SKM-1 treated with dmso at 0.1 percent for 144 hours (cell line): Measurements from ENCODE around the gene CMSS1.

Experiments
- DNase-seq: peaks from one replicate; lab custom pipeline; 2025; ENCODE audit not compliant: unreplicated experiment; lab: John Stamatoyannopoulos, UW

Gene CMSS1

GRCh38 chr3:99817437-99818240, at the start of gene CMSS1:
TSS of gene CMSS1 (plus strand) at chr3:99817862.
- peak; percentile 86 for DNase-seq

DNA sequence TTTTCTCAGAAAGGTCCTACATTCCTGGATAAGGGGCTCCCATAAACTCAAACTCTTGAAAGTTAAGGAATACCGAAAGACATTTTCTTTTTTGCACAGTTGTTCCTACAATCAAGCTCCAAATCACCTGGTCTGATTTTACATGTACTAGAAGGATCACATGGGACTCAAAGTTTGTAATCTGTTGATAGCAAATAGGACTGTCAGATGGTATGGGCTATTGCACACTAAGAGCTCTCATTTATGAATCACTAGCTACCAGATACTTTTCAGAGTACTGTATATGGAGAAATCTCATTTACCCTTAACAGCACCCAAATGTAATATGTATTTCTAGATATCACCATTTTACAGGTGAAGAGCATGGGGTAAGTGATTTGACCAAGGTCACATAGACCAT, 49.5 kb upstream of the CMSS1 start:
- no peak for DNase-seq

DNA sequence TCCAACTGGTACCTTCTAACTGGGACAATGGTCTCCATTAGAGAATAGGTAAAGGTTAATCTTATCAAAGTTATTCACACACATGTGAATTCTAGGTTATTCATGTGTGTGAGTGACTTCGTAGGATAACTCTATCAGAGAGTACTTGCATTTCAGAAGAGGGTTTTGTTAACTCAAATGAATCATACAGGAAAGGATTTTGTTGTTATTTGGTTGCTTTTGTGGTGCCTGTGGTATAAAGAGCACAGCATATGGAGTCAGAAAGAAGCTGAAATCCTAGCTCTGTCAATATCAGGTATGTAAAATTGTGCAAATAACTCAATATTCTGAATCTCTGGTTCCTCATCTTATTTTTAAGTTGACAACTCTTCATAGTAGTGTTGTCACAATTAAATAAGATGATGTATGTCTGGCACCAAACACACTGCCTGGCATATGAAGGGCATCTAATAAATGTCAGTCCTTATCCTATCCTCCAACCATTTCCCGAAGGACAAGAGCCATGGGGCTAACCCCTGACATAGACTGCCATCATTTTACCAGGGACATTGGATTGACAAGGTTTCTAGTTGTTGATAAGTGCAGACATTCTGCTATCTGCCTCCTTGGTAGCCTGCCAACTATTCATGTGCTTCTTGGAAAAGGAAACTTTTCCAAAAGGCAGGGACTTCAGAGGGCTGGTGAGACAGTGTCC, 48.7 kb upstream of the CMSS1 start:
- DNase-seq = no peak

DNA sequence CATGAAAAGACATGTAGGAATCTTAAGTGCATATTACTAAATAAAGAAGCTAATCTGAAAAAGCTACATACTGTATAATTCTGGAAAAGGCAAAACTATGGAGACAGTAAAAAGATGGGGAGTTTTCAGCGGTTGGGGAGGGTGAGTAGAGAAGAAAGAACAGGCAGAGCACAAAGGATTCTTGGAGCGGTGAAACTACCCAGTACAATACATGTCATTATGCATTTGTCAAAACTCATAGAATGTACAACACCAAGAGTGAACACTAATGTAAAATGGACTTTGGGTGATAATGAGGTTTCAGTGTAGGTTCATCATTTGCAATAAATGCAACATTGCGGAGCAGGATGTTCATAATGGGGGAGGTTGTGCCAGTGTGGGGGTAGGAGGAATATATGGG, 45.5 kb upstream of the CMSS1 start:
- DNase-seq = no peak

- DNase-seq = no peak
Observed at GRCh38 chr3:99772671-99773070, 45.0 kb upstream of the CMSS1 start.

GRCh38 chr3:99774467-99774866, 43.2 kb upstream of the CMSS1 start:
- DNase-seq = no peak

GRCh38 chr3:99776516-99777209, 41.0 kb upstream of the CMSS1 start:
- DNase-seq = no peak

DNA sequence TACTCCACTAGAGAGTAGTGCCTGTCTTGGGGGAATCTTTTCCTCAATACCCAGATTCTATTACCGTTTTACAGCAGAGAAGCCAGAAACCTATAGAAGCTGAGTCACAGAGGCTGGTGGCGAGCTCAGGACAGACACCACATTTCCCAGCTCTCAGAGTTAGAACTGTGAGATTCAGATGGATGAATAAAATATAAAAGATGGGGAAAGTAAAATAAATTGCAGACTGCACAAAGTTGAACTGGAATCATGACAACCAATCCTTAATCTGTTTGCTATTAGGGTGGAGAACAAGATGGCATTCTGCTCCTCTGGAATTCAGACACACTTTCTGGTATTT, 40.5 kb upstream of the CMSS1 start:
- no peak for DNase-seq

DNA sequence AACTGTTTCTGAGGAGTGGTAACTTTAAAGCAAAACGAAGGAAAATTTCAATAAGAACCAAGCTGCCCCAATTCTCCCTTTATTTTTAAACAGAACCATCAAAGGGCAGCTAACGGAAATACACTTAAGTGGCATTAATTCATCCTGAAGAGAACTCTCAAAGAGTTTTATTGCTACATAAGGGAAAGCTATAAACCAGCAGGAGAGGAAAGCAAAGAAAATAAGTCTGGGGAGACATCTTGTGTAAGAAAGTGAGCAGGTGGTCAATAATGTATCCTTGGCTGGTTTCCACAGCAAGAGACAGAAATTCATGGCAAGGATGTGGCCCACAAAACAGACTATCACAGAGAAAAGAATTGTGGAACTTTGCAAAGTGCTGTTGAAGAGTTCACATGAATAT, 40.0 kb upstream of the CMSS1 start:
- no peak for DNase-seq

DNA sequence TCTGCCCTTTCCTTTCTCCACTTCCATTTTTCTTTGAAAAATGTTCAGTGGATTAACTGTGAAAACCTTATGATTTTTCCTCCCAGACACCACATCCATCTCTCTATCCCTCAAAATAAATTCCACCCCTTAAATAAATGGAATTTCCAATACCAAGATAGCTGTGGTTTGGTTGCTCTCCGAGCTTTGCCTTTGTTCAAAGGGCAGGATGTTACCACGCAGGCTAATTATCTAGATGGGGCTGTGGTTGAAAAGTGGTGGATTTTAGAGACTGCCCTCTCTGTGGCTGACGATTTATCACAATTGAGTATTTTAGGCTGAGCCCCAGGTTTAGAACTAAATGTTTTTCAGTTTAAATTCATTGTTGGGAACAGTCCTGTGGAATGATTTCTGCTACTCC, 36.9 kb upstream of the CMSS1 start:
- DNase-seq = no peak

- no peak for DNase-seq
Observed at GRCh38 chr3:99781761-99782160, 35.9 kb upstream of the CMSS1 start.

DNA sequence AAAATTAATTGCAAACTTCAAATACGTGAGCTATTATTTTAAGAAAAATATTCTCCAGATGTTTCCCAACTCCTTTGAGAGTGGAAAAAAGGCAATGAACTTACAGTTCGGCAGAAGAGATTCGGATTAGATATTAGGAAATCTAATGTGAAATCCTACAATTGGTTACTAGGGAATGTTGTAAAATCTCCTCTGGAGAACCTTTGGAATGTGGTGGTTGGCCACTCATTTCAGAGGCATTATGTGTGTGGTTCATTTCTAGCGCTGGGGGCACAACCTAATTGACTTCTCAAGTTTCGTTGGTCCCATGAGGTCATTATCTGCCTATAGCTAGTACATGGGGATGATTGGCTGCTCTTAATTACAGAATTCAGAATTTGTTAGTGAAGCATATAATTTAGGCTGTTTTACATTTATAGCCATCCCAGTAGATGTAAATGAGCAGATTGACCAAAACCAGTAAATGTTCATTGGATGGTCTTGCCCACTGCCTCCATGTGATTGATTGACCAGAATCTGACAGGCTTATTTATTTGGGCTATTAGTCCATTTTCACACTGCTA, 34.6 kb upstream of the CMSS1 start:
- DNase-seq = no peak

- peak; percentile 45 for DNase-seq
Observed at GRCh38 chr3:99789011-99789721, 28.5 kb upstream of the CMSS1 start.

DNA sequence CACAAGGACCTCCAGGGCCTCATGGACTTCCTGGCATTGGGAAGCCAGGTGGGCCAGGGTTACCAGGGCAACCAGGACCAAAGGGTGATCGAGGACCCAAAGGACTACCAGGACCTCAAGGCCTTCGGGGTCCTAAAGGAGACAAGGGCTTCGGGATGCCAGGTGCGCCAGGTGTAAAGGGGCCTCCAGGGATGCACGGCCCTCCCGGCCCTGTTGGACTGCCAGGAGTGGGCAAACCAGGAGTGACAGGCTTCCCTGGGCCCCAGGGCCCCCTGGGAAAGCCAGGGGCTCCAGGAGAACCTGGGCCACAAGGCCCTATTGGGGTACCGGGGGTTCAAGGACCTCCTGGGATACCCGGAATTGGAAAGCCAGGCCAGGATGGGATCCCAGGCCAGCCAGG, 23.2 kb upstream of the CMSS1 start:
- no peak for DNase-seq

- DNase-seq = no peak
Observed at GRCh38 chr3:99795573-99795972, 22.1 kb upstream of the CMSS1 start.

DNA sequence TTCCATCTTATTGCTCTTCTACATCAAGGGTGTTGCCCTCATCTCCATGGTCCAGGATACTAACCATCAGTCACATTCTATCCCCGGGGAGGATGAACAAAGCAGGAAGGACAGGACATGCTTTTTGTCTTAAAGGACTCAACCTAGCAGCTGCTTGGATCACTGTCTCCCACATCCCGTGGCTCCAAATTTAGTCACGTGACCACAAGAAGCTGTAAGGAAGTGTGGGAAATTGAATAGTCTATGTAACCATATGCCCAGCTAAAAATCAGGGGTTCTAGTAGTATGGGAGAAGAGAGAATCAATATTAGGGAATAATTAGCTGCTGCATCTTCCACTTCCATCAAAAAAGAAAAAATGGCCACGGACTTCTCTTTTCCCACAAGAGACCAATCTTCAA, 18.2 kb upstream of the CMSS1 start:
- no peak for DNase-seq

DNA sequence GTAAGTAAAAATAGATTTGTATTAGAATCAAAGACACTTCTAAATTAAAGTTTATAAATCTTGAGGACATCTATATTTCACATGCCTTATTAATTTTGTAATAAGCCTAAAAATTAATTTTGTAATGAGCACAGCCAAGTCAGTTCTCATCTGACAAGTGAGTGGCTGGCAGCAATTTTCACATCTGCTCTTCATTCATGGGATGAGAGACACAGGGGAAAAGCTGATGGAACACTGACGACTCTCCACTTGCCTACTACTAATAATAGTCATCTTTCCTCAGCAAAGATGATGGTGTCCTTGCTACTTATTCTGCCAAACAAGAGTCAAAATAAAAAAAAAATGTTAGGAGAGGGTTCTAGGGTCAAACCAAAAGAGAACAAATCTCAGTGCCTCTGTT, 14.4 kb upstream of the CMSS1 start:
- DNase-seq = no peak

DNA sequence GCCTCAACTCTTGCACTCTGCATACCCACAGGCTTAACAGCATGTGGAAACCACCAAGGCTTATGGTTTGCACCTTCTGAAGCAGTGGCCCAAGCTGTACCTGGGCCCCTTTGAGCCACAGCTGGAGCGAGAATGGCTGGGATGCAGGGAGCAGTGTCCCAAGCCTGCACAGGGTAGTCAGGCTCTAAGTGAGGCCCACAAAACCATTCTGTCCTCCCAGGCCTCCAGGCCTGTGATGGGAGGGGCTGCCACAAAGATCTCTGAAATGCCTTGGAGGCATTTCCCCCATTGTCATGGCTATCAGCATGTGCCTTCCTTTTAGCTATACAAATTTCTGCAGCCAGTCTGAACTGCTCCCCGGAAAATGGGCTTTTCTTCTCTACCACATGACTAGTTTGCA, 12.5 kb upstream of the CMSS1 start:
- no peak for DNase-seq

- DNase-seq = peak; percentile 59
Observed at GRCh38 chr3:99808163-99808794, 9.4 kb upstream of the CMSS1 start.

DNA sequence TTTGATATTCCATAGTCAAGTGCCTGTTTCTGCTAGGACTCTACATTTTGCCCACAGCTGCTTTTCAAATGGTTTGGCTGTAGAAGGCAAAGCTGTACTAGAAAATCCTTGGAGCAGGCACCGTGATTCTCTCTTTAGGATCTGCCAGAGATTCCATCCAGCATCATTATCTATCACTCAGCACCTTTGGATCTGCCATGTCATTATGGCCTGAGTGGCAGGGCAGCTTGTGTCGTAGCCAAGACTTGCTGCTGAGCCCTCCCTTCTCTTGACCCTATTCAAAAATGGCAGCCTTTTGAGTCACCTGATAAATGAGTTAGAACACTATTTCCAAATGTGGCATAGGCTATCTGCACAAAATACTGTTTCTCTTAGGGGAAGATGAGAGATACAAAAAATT, 8.1 kb upstream of the CMSS1 start:
- DNase-seq = no peak

DNA sequence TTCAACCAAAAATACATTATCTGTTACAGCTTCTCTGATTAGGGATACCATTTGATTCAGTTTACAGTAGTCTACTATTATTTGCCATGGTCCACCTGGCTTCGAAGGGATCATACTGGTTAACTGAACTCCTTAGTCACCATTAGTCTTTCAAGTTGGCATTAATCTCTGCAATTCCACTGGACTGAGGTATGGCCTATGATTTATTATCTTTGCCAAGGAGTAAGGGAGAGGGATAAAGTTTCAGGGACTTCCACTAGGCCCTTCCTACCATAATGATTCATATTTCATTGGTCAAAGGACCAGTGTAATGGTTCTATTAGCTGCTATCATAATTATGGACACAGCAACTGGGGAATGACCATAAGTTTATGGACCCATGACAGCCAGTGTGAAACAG, 7.3 kb upstream of the CMSS1 start:
- no peak for DNase-seq
